GM18870 (cell line): ENCODE data around the gene DNAH3.
"Not testable (repeated sequence)": the region's sequence is repeated elsewhere in the genome, so short reads cannot be mapped to it uniquely, and the experiment has no call there.

Source experiments
- ATAC-seq: cut with Tn5 transposase; IDR thresholded peaks from one replicate; pipeline ENCODE4 v1.9.1; 2021; ENCODE audit warnings: moderate library complexity; ENCODE audit not compliant: unreplicated experiment

The DNAH3 gene

DNA sequence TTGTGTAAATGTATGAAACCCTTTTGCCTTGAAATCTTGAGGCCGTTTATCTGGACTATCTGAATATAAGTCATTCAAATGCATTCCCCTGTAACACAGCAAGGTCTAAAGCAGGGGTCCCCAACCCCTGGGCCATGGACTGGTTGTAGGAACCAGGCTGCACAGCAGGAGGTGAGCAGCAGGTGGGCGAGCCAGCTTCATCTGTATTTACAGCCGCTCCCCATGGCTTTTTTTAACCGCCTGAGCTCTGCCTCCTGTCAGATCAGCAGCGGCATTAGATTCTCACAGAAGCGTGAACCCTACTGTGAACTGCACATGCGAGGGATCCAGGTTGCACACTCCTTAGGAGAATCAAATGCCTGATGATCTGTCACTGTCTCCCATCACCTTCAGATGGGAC, 24.1 kb downstream of the DNAH3 start:
- no peak for ATAC-seq

DNA sequence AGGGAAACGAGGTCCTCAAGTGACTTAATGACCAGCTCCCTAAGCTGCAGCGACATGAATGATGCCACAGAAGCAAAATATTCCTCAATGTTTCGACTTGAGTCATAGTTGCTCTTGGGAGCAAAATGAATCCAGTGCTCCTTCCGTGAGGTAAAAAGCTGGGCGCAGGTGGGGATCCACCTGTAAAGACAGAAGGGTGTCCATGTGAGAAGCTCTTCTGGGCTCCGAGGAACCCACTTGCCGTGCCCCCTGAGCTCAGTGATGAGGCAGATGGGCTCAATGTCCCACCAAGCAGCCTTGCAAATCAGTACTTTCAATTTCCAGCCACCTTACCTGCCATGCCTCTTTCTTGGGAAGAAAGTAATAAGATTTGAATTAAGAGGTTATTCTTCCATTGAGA, 25.5 kb downstream of the DNAH3 start:
- no peak for ATAC-seq

DNA sequence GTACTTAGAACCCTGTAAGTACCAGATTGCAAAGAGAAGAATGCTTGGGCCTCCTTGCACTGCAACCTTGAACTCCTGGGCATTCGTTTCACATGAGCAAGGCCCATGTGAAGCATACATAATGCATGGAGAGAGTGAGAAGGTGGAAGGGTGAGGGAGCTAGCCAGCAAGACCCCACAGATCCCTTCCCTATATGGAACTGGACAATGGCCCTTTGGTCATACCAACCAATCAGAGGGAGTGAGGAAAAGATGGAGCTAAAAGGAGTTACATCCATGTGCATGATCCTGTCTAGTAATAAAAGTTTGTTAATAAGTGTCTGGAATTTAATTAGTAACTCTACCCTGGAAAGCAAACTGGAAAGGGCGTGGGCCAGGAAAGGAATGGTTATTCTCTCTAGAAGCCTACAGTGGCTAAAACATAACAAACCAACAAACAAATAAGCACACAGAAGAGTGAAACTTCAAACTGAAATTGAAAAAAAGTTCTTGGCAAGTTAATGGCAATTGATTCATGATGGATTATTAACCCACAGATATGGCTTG, 29.6 kb downstream of the DNAH3 start:
- ATAC-seq: no peak

DNA sequence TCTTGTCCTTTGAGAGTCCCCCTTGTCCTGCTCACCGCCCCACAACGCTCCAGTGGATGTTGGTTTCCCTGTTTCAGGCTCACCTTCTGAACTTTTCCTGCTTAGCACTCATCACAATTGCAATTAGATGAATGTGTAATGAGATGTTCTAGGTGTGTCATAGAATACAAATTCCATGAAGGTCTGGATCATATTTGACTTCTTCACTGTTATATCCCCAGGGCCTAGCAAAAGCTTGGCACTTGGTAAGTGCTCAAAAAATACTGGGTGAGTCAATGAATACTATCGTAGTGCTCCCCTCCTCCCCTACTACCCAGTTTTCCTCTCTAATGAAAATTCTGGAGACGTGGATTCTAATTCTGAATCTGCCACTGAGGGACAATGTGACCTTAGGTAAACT, 33.1 kb downstream of the DNAH3 start:
- ATAC-seq: no peak

- ATAC-seq: no peak
Measured at GRCh38 chr16:21116148-21116693, 34.4 kb downstream of the DNAH3 start.

DNA sequence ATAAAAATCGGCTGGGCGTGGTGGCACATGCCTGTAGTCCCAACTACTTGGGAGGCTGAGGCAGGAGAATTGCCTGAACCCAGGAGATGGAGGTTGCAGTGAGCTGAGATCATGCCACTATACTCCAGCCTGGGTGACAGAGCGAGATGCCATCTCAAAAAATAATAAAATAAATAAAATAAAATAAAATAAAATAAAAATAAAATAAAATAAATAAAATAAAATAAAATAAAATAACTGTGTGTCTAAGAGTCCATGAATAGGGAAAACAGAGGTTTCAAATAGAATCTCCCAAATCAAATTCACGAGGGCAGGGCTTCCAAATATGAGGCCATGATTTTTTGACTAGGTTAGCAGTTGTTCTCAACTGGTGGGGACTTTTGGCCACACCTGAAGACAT, 35.1 kb downstream of the DNAH3 start:
- ATAC-seq: not testable (repeated sequence)

- no peak for ATAC-seq
Measured at GRCh38 chr16:21103941-21104860, 46.4 kb downstream of the DNAH3 start.

DNA sequence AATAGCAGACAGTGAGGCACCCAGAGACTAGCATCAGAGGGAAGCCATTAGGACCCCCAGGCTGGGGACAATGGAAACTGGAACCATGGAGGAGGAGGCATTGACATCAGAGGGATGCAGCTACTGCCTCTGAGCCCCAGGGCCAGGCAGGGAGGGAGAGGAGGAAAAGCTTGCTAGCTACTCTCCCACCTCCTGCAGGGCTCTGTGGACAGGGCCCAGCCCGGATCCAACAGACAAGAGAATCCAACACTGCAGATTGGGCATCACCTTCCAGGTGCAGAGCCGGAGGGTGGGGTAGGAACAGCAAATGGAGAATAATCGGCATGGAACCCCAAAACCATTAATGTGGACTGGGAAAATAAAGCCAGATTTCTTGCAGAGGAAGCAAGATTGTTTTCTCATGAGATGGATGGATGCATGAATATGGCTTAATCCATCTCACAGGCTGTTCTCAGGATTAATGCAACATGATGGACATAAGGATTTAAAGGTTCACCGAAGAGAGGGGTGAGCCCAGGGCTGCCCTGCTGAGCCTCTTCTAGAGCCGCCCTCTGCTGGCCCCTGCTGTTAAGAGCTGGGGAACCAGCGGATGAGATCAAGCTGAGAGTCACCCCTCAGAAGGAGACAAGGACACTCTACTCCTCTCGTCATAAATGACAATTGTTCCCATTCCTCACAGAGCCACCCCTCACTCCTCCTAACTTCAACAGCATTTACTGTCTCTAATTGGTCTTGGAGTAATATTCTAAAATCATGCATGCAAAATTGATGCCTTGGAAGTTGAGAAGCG, 48.8 kb downstream of the DNAH3 start:
- no peak for ATAC-seq

GRCh38 chr16:21100447-21100846, 50.2 kb downstream of the DNAH3 start:
- ATAC-seq: no peak

GRCh38 chr16:21097151-21097550, 53.5 kb downstream of the DNAH3 start:
- no peak for ATAC-seq

DNA sequence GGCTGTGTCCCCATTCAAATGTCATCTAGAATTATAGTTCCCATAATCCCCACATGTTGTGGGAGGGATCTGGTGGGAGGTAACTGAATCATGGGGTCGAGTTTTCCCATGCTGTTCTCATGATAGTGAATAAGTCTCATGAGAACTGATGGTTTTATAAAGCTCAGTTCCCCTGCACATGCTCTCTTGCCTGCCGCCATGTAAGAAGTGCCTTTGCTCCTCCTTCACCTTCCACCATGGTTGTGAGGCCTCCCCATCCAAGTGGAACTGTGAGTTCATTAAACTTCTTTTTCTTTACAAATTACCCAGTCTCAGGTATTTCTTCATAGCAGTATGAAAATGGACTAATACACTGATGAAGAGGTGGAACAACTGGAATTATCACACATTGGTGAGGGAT, 55.9 kb downstream of the DNAH3 start:
- ATAC-seq: not testable (repeated sequence)

DNA sequence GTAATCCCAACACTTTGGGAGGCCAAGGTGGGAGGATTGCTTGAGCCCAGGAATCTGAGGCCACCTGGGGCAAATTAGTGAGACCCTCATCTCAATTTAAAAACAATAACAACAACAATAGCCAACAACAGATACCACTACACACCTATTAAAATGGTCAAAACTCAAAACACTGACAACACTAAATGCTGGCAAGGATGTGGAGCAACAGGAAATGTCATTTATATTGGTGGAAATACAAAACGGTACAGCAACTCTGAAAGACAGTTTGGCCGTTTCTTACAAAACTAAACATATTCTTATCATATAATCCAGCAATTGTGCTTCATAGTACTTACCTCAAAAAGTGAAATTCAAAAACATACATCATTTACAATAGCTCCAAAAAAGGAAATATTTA, 57.7 kb downstream of the DNAH3 start:
- no peak for ATAC-seq

DNA sequence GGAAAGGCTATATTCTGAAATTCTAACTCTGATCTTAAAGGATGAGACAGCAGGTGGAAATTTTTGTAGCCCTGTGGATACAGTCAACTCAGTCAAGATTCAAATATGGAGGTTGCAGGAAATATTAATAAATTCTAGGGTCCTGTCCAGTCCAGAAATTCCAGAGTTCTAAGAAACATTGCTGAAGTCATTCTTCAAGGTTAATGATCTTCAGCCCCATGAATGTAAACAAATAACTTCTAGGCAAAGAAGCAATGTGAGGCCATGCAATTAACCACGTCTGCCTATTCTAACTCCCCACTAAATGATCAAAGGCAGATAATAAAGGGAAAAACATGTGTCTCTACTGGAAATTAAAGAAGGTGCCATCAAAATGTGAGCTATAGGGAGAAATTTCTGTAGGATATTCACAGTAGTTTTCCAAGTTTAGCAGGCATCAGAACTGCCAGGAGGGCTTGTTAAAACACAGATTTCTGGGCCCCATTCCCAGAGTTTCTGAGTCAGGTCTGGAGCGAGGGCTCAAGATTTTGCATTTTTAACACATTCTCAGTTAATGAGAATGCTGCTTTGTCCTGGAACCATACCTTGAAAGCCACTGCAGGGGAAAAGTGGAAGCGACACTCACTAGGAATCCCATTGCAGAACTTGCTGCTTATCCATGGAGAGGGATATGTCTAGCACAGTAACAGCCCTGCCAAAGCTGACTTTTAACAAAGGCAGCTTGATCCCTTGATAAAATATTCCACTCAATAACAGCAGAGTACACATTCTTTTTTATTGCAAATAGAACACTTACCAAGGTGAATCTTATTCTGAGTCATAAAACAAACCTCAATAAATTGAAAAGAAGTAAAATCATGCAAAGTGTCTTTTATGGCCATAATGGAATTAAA, 61.8 kb downstream of the DNAH3 start:
- no peak for ATAC-seq

DNA sequence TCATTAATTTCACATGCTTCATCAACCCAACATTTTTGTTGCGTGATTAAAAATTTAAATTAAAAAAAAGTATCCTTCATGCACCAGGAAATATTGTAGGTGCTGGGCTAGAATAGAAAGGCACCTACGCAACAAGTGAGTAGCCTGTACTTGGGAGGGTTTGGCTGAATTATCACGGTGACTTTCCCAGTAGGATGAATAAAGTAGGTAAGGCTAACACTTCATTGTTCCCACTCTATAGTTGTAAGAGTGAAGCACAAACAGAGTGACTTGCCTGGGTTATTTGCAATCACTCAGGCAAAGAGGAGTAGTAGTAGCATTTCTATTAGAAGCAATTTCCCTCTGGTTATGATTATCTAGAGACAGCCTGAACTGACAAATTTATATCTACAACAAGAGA, 62.5 kb downstream of the DNAH3 start:
- ATAC-seq: no peak

GRCh38 chr16:21084631-21085225, 65.9 kb downstream of the DNAH3 start:
- no peak for ATAC-seq

- ATAC-seq: no peak
Measured at GRCh38 chr16:21083729-21084268, 66.8 kb downstream of the DNAH3 start.

DNA sequence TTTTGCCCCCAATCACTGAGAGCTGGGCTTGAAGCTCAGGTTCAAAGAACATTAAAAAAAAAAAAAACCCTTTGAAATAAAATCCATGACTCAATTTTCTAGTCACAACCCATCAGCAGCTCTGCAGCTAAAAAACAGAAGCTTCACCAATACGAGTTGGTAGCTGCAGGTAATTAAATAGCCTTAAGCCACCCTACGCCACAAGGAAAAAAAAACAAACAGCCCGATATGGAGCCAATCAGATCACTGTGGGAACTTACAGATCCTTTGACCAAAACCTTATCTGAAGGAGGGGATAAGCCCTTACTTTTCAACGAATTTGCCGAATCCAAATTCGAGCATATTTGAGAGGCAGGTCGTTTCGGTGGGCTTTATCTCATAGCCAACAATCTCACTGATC, 69.3 kb downstream of the DNAH3 start:
- ATAC-seq: no peak

DNA sequence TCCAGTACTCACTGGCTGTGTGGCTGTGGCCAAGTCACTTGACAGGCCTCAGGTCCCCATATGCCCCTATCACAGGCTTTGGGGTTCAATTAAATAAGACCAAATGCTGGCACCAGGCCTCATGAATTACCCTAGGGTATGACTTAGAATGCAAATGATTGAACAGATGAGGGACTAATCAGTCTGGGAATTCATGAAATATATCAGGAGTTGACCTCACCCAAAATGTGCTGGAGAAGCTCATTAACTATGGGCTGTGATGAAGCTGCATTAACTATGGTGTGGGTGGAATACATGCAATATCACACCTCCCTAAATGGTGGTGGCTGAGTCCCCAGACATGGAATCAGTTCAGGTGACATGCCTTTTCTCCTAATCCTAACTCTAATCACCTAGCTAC, 72.1 kb downstream of the DNAH3 start:
- ATAC-seq: no peak

GRCh38 chr16:21076186-21076883, 74.3 kb downstream of the DNAH3 start:
- ATAC-seq: no peak
